ENCODE measurements around the gene ACACA.

ACACA gene

GRCh38 chr17:37190493-37190892, 216.1 kb downstream of the ACACA start:
- H3K27me3 ChIP-seq (replicated peaks; ENCODE audit: control insufficient read depth, insufficient read depth, low read length) = no peaks in the 10 kb centered on the region
- no peaks in the 10 kb centered on the region for H3K4me1 ChIP-seq (ENCODE audit: control insufficient read depth, insufficient read depth, low read length)
- H3K9me3 ChIP-seq (ENCODE audit: control insufficient read depth, low read length) = no peaks in the 10 kb centered on the region
- peaks cover 94% of the 10 kb centered on the region for H3K36me3 ChIP-seq (ENCODE audit: control insufficient read depth, insufficient read depth, low read length, severe bottlenecking)
- DNase-seq (ENCODE audit: low read depth) = no peak
- no peak overlapping the region for H3K4me3 ChIP-seq (ENCODE audit: low read length)
- no peak overlapping the region for H3K9ac ChIP-seq (ENCODE audit: low read length)

GRCh38 chr17:37188157-37188556, 218.5 kb downstream of the ACACA start:
- H3K4me1 ChIP-seq (ENCODE audit: control insufficient read depth, insufficient read depth, low read length) = no peaks in the 10 kb centered on the region
- no peak overlapping the region for H3K9ac ChIP-seq (ENCODE audit: low read length)
- peaks cover 89% of the 10 kb centered on the region for H3K36me3 ChIP-seq (ENCODE audit: control insufficient read depth, insufficient read depth, low read length, severe bottlenecking)
- no peak for DNase-seq (ENCODE audit: low read depth)
- H3K4me3 ChIP-seq (ENCODE audit: low read length) = no peak overlapping the region
- no peaks in the 10 kb centered on the region for H3K9me3 ChIP-seq (ENCODE audit: control insufficient read depth, low read length)
- no peaks in the 10 kb centered on the region for H3K27me3 ChIP-seq (replicated peaks; ENCODE audit: control insufficient read depth, insufficient read depth, low read length)

GRCh38 chr17:37187262-37187661, 219.4 kb downstream of the ACACA start:
- peak; percentile 69 for DNase-seq (ENCODE audit: low read depth)
- Histone ChIP-seq H3K4me3 (ENCODE audit: low read length) (no peak overlapping the region), H3K4me1 (ENCODE audit: control insufficient read depth, insufficient read depth, low read length) (no peaks in the 10 kb centered on the region), H3K36me3 (ENCODE audit: control insufficient read depth, insufficient read depth, low read length, severe bottlenecking) (peaks cover 80% of the 10 kb centered on the region), H3K9me3 (ENCODE audit: control insufficient read depth, low read length) (no peaks in the 10 kb centered on the region), H3K27me3 (replicated peaks; ENCODE audit: control insufficient read depth, insufficient read depth, low read length) (no peaks in the 10 kb centered on the region), H3K9ac (ENCODE audit: low read length) (no peak overlapping the region)

- peaks cover 71% of the 10 kb centered on the region for H3K36me3 ChIP-seq (ENCODE audit: control insufficient read depth, insufficient read depth, low read length, severe bottlenecking)
- H3K9me3 ChIP-seq (ENCODE audit: control insufficient read depth, low read length) = no peaks in the 10 kb centered on the region
- H3K9ac ChIP-seq (ENCODE audit: low read length) = no peak overlapping the region
- H3K27me3 ChIP-seq (replicated peaks; ENCODE audit: control insufficient read depth, insufficient read depth, low read length) = no peaks in the 10 kb centered on the region
- peaks cover 8% of the 10 kb centered on the region for H3K4me1 ChIP-seq (ENCODE audit: control insufficient read depth, insufficient read depth, low read length)
- no peak overlapping the region for H3K4me3 ChIP-seq (ENCODE audit: low read length)
- DNase-seq (ENCODE audit: low read depth) = peak; percentile 16
Observed at GRCh38 chr17:37182786-37183465, 223.7 kb downstream of the ACACA start.

- no peak overlapping the region for H3K4me3 ChIP-seq (ENCODE audit: low read length)
Observed at GRCh38 chr17:37180376-37180775, 226.3 kb downstream of the ACACA start.

GRCh38 chr17:37179893-37180292, 226.7 kb downstream of the ACACA start:
- Histone ChIP-seq H3K4me1 (ENCODE audit: control insufficient read depth, insufficient read depth, low read length) (peaks cover 24% of the 10 kb centered on the region), H3K9me3 (ENCODE audit: control insufficient read depth, low read length) (no peaks in the 10 kb centered on the region), H3K9ac (ENCODE audit: low read length) (no peak overlapping the region), H3K4me3 (ENCODE audit: low read length) (no peak overlapping the region), H3K36me3 (ENCODE audit: control insufficient read depth, insufficient read depth, low read length, severe bottlenecking) (peaks cover 72% of the 10 kb centered on the region), H3K27me3 (replicated peaks; ENCODE audit: control insufficient read depth, insufficient read depth, low read length) (no peaks in the 10 kb centered on the region)
- peak; percentile 65 for DNase-seq (ENCODE audit: low read depth)

More at GRCh38 chr17:37180376-37180775, 226.3 kb downstream of the ACACA start:
- Histone ChIP-seq H3K4me1 (ENCODE audit: control insufficient read depth, insufficient read depth, low read length) (peaks cover 24% of the 10 kb centered on the region), H3K9ac (ENCODE audit: low read length) (no peak overlapping the region), H3K36me3 (ENCODE audit: control insufficient read depth, insufficient read depth, low read length, severe bottlenecking) (peaks cover 72% of the 10 kb centered on the region), H3K27me3 (replicated peaks; ENCODE audit: control insufficient read depth, insufficient read depth, low read length) (no peaks in the 10 kb centered on the region), H3K9me3 (ENCODE audit: control insufficient read depth, low read length) (no peaks in the 10 kb centered on the region)
- DNase-seq (ENCODE audit: low read depth) = peak; percentile 15

GRCh38 chr17:37177254-37177870, 229.3 kb downstream of the ACACA start:
- peak; percentile 1 for DNase-seq (ENCODE audit: low read depth)
- no peaks in the 10 kb centered on the region for H3K9me3 ChIP-seq (ENCODE audit: control insufficient read depth, low read length)
- H3K4me3 ChIP-seq (ENCODE audit: low read length) = no peak overlapping the region
- H3K4me1 ChIP-seq (ENCODE audit: control insufficient read depth, insufficient read depth, low read length) = peaks cover 24% of the 10 kb centered on the region
- no peak overlapping the region for H3K9ac ChIP-seq (ENCODE audit: low read length)
- H3K27me3 ChIP-seq (replicated peaks; ENCODE audit: control insufficient read depth, insufficient read depth, low read length) = no peaks in the 10 kb centered on the region
- H3K36me3 ChIP-seq (ENCODE audit: control insufficient read depth, insufficient read depth, low read length, severe bottlenecking) = peaks cover 77% of the 10 kb centered on the region

- no peaks in the 10 kb centered on the region for H3K27me3 ChIP-seq (replicated peaks; ENCODE audit: control insufficient read depth, insufficient read depth, low read length)
- H3K9me3 ChIP-seq (ENCODE audit: control insufficient read depth, low read length) = no peaks in the 10 kb centered on the region
- H3K4me1 ChIP-seq (ENCODE audit: control insufficient read depth, insufficient read depth, low read length) = peaks cover 24% of the 10 kb centered on the region
- H3K4me3 ChIP-seq (ENCODE audit: low read length) = no peak overlapping the region
- peak; percentile 39 for DNase-seq (ENCODE audit: low read depth)
- H3K36me3 ChIP-seq (ENCODE audit: control insufficient read depth, insufficient read depth, low read length, severe bottlenecking) = peaks cover 83% of the 10 kb centered on the region
- no peak overlapping the region for H3K9ac ChIP-seq (ENCODE audit: low read length)
Observed at GRCh38 chr17:37176723-37177122, 229.9 kb downstream of the ACACA start.

GRCh38 chr17:37174205-37174604, 232.4 kb downstream of the ACACA start:
- no peaks in the 10 kb centered on the region for H3K9me3 ChIP-seq (ENCODE audit: control insufficient read depth, low read length)
- DNase-seq (ENCODE audit: low read depth) = peak; percentile 4
- peaks cover 78% of the 10 kb centered on the region for H3K36me3 ChIP-seq (ENCODE audit: control insufficient read depth, insufficient read depth, low read length, severe bottlenecking)
- no peak overlapping the region for H3K4me3 ChIP-seq (ENCODE audit: low read length)
- H3K4me1 ChIP-seq (ENCODE audit: control insufficient read depth, insufficient read depth, low read length) = peaks cover 17% of the 10 kb centered on the region
- H3K27me3 ChIP-seq (replicated peaks; ENCODE audit: control insufficient read depth, insufficient read depth, low read length) = no peaks in the 10 kb centered on the region
- H3K9ac ChIP-seq (ENCODE audit: low read length) = no peak overlapping the region

GRCh38 chr17:37170881-37171425, 235.7 kb downstream of the ACACA start:
- Histone ChIP-seq H3K4me3 (ENCODE audit: low read length) (no peak overlapping the region), H3K4me1 (ENCODE audit: control insufficient read depth, insufficient read depth, low read length) (peaks cover 5% of the 10 kb centered on the region), H3K9me3 (ENCODE audit: control insufficient read depth, low read length) (no peaks in the 10 kb centered on the region), H3K36me3 (ENCODE audit: control insufficient read depth, insufficient read depth, low read length, severe bottlenecking) (peaks cover 59% of the 10 kb centered on the region), H3K27me3 (replicated peaks; ENCODE audit: control insufficient read depth, insufficient read depth, low read length) (no peaks in the 10 kb centered on the region), H3K9ac (ENCODE audit: low read length) (no peak overlapping the region)
- no peak for DNase-seq (ENCODE audit: low read depth)

- no peak for DNase-seq (ENCODE audit: low read depth)
- Histone ChIP-seq H3K4me3 (ENCODE audit: low read length) (no peak overlapping the region), H3K9me3 (ENCODE audit: control insufficient read depth, low read length) (no peaks in the 10 kb centered on the region), H3K36me3 (ENCODE audit: control insufficient read depth, insufficient read depth, low read length, severe bottlenecking) (peaks cover 53% of the 10 kb centered on the region), H3K27me3 (replicated peaks; ENCODE audit: control insufficient read depth, insufficient read depth, low read length) (no peaks in the 10 kb centered on the region), H3K4me1 (ENCODE audit: control insufficient read depth, insufficient read depth, low read length) (peaks cover 5% of the 10 kb centered on the region), H3K9ac (ENCODE audit: low read length) (no peak overlapping the region)
Observed at GRCh38 chr17:37168731-37169353, 237.8 kb downstream of the ACACA start.
